SH-SY5Y (cell line): ENCODE data around the gene LPAR1.

ENCODE experiments used
- GATA2 ChIP-seq: IDR thresholded peaks from 2 replicates; pipeline ENCODE4 v1.6.1; 2011; ENCODE audit warnings: mild to moderate bottlenecking, low read depth, low read length
- GATA3 ChIP-seq: IDR thresholded peaks from 2 replicates; pipeline ENCODE4 v1.6.1; 2011; ENCODE audit warnings: low read depth, mild to moderate bottlenecking, low read length, moderate library complexity

GRCh38 chr9:110887276-110887675 lies 151.0 kb downstream of the LPAR1 start:
- TF ChIP-seq GATA3 (no peak), GATA2 (no peak)
